ENCODE measurements around the gene GIMAP8.
"Not testable (repeated sequence)": the region's sequence is repeated elsewhere in the genome, so short reads cannot be mapped to it uniquely, and the experiment has no call there.

GIMAP8 gene

GRCh38 chr7:150439967-150440366 is 10.5 kb upstream of the GIMAP8 start:
- no peak for DNase-seq

- DNase-seq, result no peak
Measured at GRCh38 chr7:150441524-150441923, 8.9 kb upstream of the GIMAP8 start.

- no peak for DNase-seq
Measured at GRCh38 chr7:150442811-150443210, 7.6 kb upstream of the GIMAP8 start.

- no peak for DNase-seq
Measured at GRCh38 chr7:150443793-150444540, 6.5 kb upstream of the GIMAP8 start.

- DNase-seq, result no peak
Measured at GRCh38 chr7:150444674-150445365, 5.6 kb upstream of the GIMAP8 start.

GRCh38 chr7:150446288-150446938 is 4.0 kb upstream of the GIMAP8 start:
- no peak for DNase-seq

GRCh38 chr7:150447966-150448788 is 2.3 kb upstream of the GIMAP8 start:
- DNase-seq, result no peak

- DNase-seq, result peak in 11 of 14 donors; percentile 33 to 73 (median 56)
Measured at GRCh38 chr7:150448789-150449147, 1.7 kb upstream of the GIMAP8 start.

GRCh38 chr7:150449206-150449952 is 1.1 kb upstream of the GIMAP8 start:
- no peak for DNase-seq

GRCh38 chr7:150451097-150451793 is 815 bp downstream of the GIMAP8 start:
- DNase-seq, result peak in 5 of 14 donors; percentile 33 to 48 (median 44)

- DNase-seq, result no peak
Measured at GRCh38 chr7:150451833-150452461, 1.5 kb downstream of the GIMAP8 start.

GRCh38 chr7:150453181-150453580 is 2.8 kb downstream of the GIMAP8 start:
- DNase-seq, result no peak

- DNase-seq, result no peak
Measured at GRCh38 chr7:150453892-150454291, 3.5 kb downstream of the GIMAP8 start.

GRCh38 chr7:150457064-150457463 is 6.6 kb downstream of the GIMAP8 start:
- DNase-seq, result not testable (repeated sequence)

GRCh38 chr7:150458235-150458634 is 7.8 kb downstream of the GIMAP8 start:
- DNase-seq, result no peak

- no peak for DNase-seq
Measured at GRCh38 chr7:150458756-150459155, 8.3 kb downstream of the GIMAP8 start.

GRCh38 chr7:150461520-150461919 is 11.1 kb downstream of the GIMAP8 start:
- DNase-seq, result no peak

GRCh38 chr7:150462413-150462812 is 12.0 kb downstream of the GIMAP8 start:
- no peak for DNase-seq

- DNase-seq, result no peak
Measured at GRCh38 chr7:150463461-150463860, 13.0 kb downstream of the GIMAP8 start.

- DNase-seq, result no peak
Measured at GRCh38 chr7:150464962-150465361, 14.5 kb downstream of the GIMAP8 start.

GRCh38 chr7:150465414-150465813 is 15.0 kb downstream of the GIMAP8 start:
- DNase-seq, result no peak

Measured in C1 segment of cervical spinal cord (tissue), 14 donors.